Breast epithelium (tissue), 3 donors: Measurements from ENCODE around the gene BICD1.

Experiments used
- CTCF ChIP-seq, 3 donors: fragments of 450-650 bp; IDR thresholded peaks; one replicate each; pipeline ENCODE4 v1.5.1; 2016 to 2017; ENCODE audit warnings: antibody characterized with exemption in 3 of 3, mild to moderate bottlenecking in 3 of 3, moderate library complexity in 3 of 3
- POLR2AphosphoS5 ChIP-seq, 3 donors: sonication (generic); formaldehyde crosslinking; IDR thresholded peaks; one replicate each; pipeline ENCODE4 v1.6.1; 2017; ENCODE audit warnings: antibody characterized with exemption in 3 of 3

- no peak for TF ChIP-seq CTCF (IDR thresholded peaks at IDR 0.05)
- no peak for TF ChIP-seq POLR2AphosphoS5 (IDR thresholded peaks at IDR 0.05)
Observed at GRCh38 chr12:32420356-32420755, 313.7 kb downstream of the BICD1 start.
